ACHN (cell line): ENCODE data around the gene SPECC1L.
"Not testable (repeated sequence)": the region's sequence is repeated elsewhere in the genome, so short reads cannot be mapped to it uniquely, and the experiment has no call there.

ENCODE experiments used
- DNase-seq: peaks from one replicate; pipeline ENCODE4 v3.0.0-alpha.2; 2015
- in situ Hi-C: cut with HindIII; loops from 2 replicates; pipeline ENCODE4 v1.10.0; 2017; ENCODE audit warnings: low sequenced_read_pairs, low pct_ligation_motif_present, low pct_unique_long_range_greater_than_20kb

SPECC1L gene

DNA sequence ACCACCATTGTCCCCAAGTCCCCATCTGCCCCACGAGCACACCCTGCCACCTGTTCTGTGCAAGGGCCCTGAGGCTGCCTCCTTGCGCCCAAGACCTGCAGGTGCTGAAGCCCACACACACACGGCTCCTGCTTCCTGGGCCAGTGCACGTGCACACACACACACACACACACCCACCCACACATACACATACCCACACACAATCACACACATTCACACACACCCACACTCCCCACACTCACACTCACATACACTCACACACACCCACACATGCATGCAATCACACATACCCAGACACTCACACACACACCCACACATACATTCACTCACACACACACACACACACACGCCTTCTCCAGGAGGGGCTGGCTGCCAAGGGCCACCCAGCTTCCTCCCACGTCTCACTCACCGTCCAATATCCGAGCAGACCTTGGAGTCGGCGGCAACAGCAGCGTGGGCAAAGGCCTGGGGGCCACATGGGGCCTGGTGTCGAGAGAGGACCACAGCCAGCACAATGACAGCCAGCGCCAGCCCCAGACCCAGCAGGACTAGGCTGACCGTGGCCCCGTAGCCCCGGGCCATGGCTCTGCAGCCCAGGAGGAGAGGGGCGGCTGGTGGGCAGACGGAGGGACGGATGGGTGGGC, 26.4 kb upstream of the SPECC1L start:
- DNase-seq: no peak
- in situ Hi-C loops: no loop called here

DNA sequence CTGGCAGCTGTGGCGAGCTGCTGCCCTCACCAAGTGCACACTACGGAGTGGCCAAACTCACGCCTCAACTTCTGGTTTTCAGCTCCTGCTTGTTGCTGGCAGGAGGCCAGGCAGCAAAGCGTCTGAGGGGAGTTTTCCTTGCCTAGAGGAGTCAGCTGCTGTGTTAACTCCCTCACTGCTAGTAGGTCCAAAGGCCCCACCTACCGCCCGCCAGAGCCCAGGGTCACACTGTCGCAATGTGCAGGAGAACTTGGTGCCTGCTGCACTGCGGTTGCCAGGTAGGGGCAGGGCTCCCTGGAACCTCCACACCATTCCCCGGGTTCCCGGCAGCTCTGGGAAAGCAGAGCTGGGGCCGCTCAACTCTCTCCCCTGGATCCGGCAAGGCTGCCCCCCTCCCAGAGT, 25.6 kb upstream of the SPECC1L start, which contains the start of gene GGT5:
Gene GGT5 (minus strand): TSS at position 53 of the 402 bp plus-strand sequence. CDS start 357 bp downstream, outside the sequence.
- in situ Hi-C loops: not testable (repeated sequence)

GRCh38 chr22:24245584-24246561, 24.8 kb upstream of the SPECC1L start:
- in situ Hi-C loops: not testable (repeated sequence)

More for the DNA sequence above, 25.6 kb upstream of the SPECC1L start, which contains the start of gene GGT5:
- not testable (repeated sequence) for DNase-seq

GRCh38 chr22:24247011-24247507, 23.6 kb upstream of the SPECC1L start:
- no peak for DNase-seq
- in situ Hi-C loops: no loop called here

More at GRCh38 chr22:24245584-24246561, 24.8 kb upstream of the SPECC1L start:
- DNase-seq: not testable (repeated sequence)

DNA sequence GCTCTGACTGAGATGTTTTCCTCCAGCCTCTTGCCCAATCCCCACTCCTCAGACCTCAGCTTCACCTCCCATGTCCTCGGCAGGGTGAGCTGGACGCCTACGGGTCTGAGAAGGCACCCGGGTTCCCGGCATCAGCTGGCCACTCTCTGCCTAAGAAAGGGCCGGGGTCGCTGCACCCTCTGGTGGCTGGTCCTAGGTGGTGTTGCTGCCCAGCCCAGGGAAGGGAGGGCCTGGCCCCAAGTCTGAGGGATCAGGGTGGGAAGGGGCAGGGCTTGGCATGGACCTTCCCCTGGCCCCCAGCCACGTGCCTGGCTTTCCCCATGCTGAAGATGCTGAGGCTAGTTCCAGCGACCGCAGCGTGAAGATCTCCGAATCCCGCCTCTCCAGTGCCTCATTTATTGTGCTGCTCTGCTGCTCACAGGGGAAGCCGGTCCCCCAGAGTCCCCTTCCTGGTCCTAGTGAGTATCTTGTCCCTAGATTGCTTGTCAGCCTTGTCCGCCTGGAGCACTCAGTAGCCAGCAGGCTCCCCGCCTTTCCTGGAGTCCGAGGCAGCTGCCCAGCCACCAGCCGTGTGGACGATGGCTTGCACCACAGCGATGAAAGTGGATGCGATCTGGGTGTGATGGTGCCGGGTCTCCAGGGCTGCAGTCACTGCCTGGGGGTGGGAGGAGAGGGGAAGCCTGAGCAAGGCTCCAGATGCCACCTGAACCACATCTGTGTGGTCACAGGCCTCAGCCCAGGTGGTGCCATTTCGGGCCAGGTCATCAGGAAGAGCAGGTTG, 22.9 kb upstream of the SPECC1L start:
- DNase-seq: peak; percentile 58
- in situ Hi-C loops: no loop called here

- DNase-seq, in situ Hi-C loops: not testable (repeated sequence)
These were observed 22.0 kb upstream of the SPECC1L start for GRCh38 chr22:24248611-24249010.

DNA sequence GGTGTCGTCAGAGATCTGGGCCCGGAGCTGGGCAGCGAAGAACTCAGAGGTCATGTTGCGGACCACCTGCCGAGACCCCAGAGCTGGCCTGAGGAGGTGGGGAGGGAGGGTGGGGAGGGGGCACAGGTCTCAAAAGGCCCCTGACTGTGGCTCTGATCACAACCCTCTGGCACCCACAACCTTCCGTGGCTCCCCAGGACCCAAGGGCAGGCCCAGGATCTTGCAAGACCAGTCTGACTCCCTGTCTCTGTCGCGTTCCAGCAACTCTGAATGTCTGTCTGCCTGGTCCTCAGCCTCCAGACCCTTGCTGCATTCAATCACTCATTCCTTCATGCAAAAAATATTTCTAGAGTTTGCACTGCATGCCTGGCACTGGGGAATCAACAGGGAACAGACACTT, 21.2 kb upstream of the SPECC1L start:
- DNase-seq, in situ Hi-C loops: not testable (repeated sequence)

DNA sequence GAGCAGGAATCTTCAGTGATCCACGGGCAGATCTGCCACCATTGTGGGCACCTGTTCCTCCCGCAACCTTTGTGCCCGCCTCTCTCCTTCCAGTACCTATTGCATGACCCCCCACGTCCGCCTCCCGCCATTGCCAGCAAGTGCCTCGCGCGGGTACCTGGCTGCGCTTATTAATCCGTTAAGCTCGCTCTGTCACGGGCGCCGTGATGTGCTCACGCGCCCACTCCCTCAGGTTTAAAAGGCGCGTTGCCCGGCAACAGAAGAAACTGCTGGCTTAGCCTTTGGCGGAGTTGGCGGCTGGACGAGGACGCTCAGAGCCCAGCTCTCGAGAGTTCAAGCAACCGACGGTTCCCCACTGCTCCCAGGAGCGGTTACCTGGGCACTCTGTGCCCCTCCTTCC, 19.3 kb upstream of the SPECC1L start:
- DNase-seq, in situ Hi-C loops: not testable (repeated sequence)

DNA sequence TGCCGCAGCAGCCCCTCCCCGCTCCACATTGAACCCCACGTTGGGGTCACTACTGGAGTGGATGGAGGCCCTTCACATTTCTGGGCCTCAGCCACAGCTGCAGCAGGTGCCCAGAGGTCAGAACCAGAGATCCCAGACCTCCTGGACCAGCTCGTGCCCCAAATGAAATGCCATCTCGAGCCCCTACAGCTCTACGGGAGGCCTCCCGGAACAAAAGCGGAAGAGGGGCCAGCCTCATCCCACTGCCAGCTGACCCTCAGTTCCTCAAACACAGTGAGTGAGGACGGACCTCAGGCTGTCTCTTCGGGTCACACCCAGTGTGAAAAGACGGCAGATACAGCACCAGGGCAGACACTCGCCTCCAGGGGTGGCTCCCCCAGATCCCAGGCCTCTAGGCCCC, 17.5 kb upstream of the SPECC1L start:
- in situ Hi-C loops, DNase-seq: not testable (repeated sequence)

DNA sequence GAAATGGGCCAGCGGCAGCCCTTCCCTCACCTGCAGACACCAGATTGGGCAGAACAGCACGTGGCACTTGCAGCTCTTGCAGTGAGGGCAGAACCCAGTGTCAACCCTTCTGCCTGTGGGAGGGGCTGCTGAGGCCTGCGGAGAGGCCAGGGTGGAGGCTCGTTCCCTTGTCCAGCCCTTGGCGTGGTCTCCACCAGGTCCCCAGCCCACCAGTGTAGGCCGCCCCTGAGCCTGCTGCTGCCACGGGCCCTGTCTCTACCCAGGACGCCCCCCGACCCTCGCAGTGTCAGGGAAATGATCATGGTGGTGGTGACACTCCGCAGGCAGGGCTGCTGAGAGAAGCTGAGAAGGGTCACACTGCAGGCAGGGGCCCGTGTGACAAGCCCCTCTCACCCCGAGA, 14.5 kb upstream of the SPECC1L start:
- in situ Hi-C loops, DNase-seq: not testable (repeated sequence)

GRCh38 chr22:24256736-24257135, 13.9 kb upstream of the SPECC1L start:
- in situ Hi-C loops, DNase-seq: not testable (repeated sequence)

- in situ Hi-C loops: not testable (repeated sequence)
- DNase-seq: peak; percentile 73
These were observed 11.2 kb upstream of the SPECC1L start for GRCh38 chr22:24259459-24259858.

GRCh38 chr22:24262185-24262749, 8.4 kb upstream of the SPECC1L start:
- DNase-seq, in situ Hi-C loops: not testable (repeated sequence)

- DNase-seq, in situ Hi-C loops: not testable (repeated sequence)
These were observed 7.2 kb upstream of the SPECC1L start for GRCh38 chr22:24263479-24263878.

GRCh38 chr22:24264329-24264896, 6.2 kb upstream of the SPECC1L start:
- in situ Hi-C loops, DNase-seq: not testable (repeated sequence)

DNA sequence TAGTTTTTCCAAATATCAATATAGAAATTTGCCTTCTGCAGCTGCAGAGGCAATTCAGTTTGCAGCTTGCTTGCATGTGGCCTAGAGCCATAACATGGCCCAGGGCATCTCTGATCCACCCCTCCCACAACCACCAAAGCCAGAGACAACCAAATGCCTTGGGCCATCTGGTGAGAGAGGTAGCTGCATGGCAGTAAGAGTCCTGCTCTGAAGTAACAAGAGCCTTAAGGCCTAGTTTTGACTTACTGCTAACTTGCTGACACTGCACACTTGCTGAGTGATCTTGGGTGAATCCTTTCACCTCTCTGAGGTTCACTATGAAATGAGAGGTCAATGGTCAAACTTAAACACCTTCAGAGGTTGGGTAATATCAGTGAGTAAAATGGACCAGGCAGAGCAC, 4.9 kb upstream of the SPECC1L start:
- in situ Hi-C loops: no loop called here
- DNase-seq: no peak

GRCh38 chr22:24266495-24266894, 4.1 kb upstream of the SPECC1L start:
- in situ Hi-C loops: not testable (repeated sequence)

More at GRCh38 chr22:24266495-24266894, 4.1 kb upstream of the SPECC1L start:
- not testable (repeated sequence) for DNase-seq
